ENCODE results near the gene UGT1A4. TPM values are rescaled to one million over a fixed set of nuclear protein-coding genes. Genes with fewer than 3 reads are reported as not detected.

UGT1A4 gene
- total RNA-seq, 1 experiment from 2014 or later = 0.12 TPM

- no peak overlapping the region for H3K4me2 ChIP-seq (ENCODE audit: low read length)
- ChIA-PET RAD21 (ENCODE audit: low non-redundant PET in 1 of 2, low total read pairs in 2 of 2, uncharacterized antibody in 2 of 2, unreplicated experiment in 2 of 2) (no interaction called here), CTCF (no interaction called here), POLR2A (no interaction called here)
- H3K4me1 ChIP-seq (ENCODE audit: control insufficient read depth in 1 of 2, insufficient read depth in 2 of 2, low read length in 2 of 2) = peaks cover 0 to 10% of the 10 kb centered on the region in 2 experiments; a peak in 2 of 4 replicates
- no peaks in the 10 kb centered on the region for H3K9me3 ChIP-seq (ENCODE audit: control insufficient read depth in 1 of 2, insufficient read depth in 1 of 2, low read depth in 1 of 2, low read length in 2 of 2)
- no peak overlapping the region for H3K4me3 ChIP-seq (replicated peaks in 1 of 2; ENCODE audit: low read depth in 1 of 2, low read length in 2 of 2)
- no peaks in the 10 kb centered on the region for H3K27me3 ChIP-seq (ENCODE audit: insufficient read depth, low read length)
- H3K36me3 ChIP-seq (ENCODE audit: control insufficient read depth in 1 of 2, insufficient read depth in 2 of 2, low read length in 2 of 2) = no peaks in the 10 kb centered on the region
- no peaks in the 10 kb centered on the region for H3K9me2 ChIP-seq (ENCODE audit: insufficient read depth)
- intact Hi-C loops (cut with micrococcal nuclease) = no loop called here
- H2AFZ ChIP-seq (ENCODE audit: low read depth, low read length, poor library complexity, severe bottlenecking) = no peak overlapping the region
- no peak overlapping the region for H3K9ac ChIP-seq (ENCODE audit: low read length)
- no peaks in the 10 kb centered on the region for H4K20me1 ChIP-seq (ENCODE audit: insufficient read depth)
- TF ChIP-seq ATF3 (IDR thresholded peaks at IDR 0.05) (no peak), EZH2 (IDR thresholded peaks at IDR 0.05) (no peak), FOSL1 (IDR thresholded peaks at IDR 0.05; ENCODE audit: low read depth) (no peak), ZFX (IDR thresholded peaks at IDR 0.05) (no peak), POLR2A (IDR thresholded peaks at IDR 0.05; ENCODE audit: borderline replicate concordance, extremely low read depth, insufficient read depth, insufficient read length) (no peak), ZNF274 (IDR thresholded peaks at IDR 0.05; ENCODE audit: low read depth, low read length) (no peak), REST (IDR thresholded peaks at IDR 0.05; ENCODE audit: low read depth) (no peak), CBX3 (IDR thresholded peaks at IDR 0.05; ENCODE audit: low read depth) (no peak), EGR1 (IDR thresholded peaks at IDR 0.05; ENCODE audit: low read depth) (no peak), SP1 (IDR thresholded peaks at IDR 0.05; ENCODE audit: low read depth) (no peak)
- ATAC-seq (no peak), DNase-seq (ENCODE audit: low read depth, low spot score) (no peak)
- H3K27ac ChIP-seq (ENCODE audit: low read depth, low read length) = no peak overlapping the region
- BruUV-seq (replicated peaks) = no TSS peak
- no peaks in the 10 kb centered on the region for H3K79me2 ChIP-seq (ENCODE audit: insufficient read depth, low read length)
Observed at GRCh38 chr2:233761040-233761769, 42.7 kb downstream of the UGT1A4 start.

All from HCT116 (cell line).